CD4-positive, alpha-beta T cell treated with Interleukin-4 for 1 hour (primary cell): ENCODE results near the gene GJB2.
A peak's percentile ranks its signal among the peaks of the same experiment; 100 is the strongest.

Experiments
- DNase-seq, 2 donors: peaks; one replicate each; pipeline ENCODE4 v3.0.0-alpha.2; 2020 to 2022

GJB2 gene

DNA sequence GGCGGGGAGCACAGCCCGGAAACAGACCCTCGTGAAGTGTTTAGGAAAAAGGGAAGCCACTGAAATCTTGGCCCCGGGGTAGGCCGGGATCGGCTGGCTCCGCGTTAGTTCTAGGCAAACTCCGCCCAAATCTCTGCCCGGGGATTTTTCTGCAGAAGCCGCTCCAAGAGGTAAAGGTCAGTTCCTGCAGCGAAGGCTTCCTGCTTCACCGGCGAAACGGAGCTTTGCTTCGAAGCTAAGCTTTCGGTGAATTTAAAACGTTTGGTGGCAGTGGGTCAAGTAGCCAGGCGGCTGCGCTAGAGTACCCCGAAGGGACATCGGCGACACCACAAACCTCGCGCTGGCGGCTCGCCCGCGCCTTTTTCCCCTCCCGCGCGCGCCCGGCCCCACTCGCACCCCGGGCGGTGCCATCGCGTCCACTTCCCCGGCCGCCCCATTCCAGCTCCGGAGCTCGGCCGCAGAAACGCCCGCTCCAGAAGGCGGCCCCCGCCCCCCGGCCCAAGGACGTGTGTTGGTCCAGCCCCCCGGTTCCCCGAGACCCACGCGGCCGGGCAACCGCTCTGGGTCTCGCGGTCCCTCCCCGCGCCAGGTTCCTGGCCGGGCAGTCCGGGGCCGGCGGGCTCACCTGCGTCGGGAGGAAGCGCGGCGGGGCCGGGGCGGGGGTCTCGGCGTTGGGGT, 441 bp downstream of the GJB2 start:
- no peak for DNase-seq

- no peak for DNase-seq
These were observed 1.2 kb downstream of the GJB2 start for GRCh38 chr13:20191311-20192157.

- DNase-seq, result no peak
These were observed 2.0 kb downstream of the GJB2 start for GRCh38 chr13:20190481-20191310.

DNA sequence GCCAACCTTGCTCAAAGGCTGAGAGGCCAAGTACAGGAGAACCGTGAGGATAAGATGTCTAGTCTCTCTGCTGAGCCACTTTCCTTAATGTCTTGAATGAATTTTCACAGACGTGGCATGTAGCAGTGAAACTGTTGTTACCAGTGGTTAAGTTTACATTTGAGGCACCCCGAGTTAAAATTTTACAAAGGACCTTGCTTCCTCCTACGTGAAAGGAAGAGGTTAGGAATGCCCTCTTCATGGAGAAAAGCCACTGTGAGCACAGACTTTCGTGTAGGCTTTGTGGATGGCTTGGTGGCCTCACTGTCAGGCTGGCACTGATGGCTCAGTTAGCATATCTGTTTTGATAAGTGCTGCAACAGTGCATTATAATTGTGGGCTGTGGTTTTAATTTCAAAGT, 2.7 kb downstream of the GJB2 start:
- no peak for DNase-seq

GRCh38 chr13:20188667-20189553, 3.8 kb downstream of the GJB2 start:
- DNase-seq, result peak in 1 of 2 donors; percentile 57

GRCh38 chr13:20186771-20187170, 6.0 kb downstream of the GJB2 start:
- no peak for DNase-seq

DNA sequence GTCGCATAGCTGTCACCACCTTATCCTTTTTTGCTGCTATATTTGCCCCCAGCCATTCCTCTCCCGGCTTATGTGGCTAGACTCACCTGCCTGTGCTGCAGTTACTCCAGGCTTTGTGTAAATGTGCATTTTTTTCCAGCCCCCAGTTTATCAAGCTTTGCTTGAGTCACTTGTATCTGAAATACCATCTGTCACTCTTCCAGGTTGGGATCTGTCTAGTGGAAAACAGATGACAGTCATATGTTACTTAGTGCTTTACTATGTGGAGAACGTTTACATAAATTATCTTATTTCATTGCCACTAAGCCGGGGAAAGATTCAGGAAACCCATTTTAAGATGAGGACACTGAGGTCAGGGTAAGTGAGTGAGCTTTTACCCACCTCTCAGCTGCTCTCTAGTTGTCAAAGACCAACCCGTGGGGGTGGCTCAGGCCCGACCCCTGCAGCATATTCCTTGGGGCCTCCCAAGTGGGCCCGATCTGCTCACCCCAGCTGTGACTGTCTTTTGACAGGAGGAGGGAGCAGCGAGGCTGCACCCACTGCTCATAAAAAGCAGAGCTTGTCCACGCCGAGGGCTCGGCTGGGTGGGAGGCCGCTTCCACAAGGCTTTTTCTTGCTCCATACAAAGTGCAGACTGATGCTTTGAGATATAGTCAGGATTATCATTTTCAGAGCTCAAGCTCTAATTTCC, 7.2 kb downstream of the GJB2 start:
- DNase-seq, result no peak

DNA sequence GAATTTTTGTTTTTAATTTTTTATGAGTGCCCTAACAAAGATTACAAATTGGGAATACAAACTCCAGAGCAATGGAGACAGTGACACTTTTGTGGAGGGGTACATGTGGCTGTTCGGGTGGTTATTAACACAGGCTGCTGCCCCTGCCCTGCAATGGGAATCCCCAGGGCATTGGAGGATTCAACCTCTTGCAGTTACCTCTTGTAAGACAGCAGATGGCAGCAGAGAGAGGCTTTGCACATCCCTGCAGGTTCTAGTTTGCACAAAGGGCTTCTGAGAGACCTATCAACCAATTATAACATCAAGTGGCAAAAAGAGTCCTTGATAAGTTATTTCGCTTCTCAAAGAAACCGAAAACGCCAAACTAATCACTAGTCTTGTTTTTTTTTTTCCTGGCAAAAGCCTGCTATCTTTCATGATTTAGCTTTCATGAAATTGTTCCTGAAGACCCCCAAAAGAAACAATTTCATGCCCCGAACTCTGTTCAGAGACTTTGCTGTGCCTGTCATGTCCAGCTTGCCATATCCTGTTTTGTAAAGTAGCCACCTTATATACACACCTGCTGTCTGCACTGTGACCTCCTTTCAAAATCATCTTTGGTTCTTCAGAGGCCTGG, 10.4 kb downstream of the GJB2 start:
- peak; percentile 70 to 77 for DNase-seq

DNA sequence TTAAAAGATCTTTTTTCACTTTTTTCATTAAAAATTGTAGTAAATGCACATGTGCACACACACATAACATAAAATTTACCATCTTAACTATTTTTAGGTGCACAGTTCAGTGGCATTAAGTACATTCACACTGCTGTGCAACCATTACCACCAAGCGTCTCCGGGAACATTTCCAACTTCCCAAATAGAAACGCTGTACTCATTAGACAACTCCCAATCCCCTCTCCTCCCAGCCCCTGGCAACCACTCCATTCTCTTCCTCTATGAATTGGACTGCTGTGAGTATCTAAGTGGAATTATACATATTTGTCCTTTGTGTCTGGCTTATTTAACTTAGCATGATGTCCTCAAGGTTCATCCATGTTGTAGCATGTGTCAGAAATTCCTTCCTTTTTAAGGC, 11.6 kb downstream of the GJB2 start:
- DNase-seq, result no peak

DNA sequence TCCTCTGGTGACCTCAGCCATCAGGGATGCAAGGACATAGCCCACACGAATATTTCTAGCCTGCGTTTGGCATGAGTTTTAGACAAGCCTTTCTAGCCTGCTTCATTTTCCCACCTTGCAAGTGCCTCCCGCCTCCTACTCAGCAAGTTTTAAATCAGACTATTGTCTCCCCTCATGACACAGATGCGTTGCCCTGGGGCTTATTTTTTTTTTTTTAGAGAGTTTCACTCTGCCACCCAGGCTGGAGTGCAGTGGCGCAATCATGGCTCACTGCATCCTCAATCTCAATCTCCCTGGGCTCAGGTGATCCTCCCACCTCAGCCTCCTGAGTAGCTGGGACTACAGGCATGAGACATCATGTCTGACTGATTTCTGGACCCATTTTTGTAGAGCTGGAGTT, 14.6 kb downstream of the GJB2 start:
- no peak for DNase-seq

DNA sequence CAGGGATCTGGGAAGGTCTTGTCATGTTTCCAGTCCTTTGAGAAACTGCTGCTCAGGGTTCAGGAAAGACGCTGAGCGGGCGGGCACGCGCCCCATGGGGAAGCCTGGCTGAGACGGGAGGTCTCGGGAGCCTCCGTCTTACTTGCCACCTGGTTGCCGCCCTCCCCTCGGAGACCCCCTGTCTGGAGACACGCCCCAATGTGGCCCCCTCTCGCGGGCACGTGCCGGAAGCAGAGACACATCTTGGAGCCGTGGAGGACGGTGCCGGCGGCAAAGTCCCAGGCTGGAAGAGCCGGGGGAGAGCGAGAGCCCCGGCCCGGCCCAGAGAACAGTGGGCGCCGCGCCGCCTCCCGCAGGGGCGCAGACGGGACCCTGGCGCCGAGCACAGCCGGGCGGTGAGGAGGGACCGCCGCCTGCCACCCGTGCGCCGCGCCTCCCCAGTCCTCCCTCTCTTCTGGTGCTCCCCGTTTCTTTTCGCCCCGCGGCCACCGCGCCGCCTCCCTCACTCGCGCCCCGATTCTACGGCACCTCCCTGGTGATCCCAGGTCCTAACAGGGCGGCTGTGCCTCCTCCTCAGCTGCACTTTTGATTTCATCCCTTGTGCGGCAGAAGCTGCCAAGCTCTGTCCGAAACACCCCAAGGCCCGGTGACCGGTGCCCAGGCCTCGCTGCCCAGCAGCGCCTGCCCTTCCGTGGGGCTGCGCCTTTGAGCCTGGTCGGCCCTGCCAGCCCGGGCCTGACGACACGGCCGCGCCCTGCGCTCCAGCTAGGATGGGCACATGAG, 15.5 kb downstream of the GJB2 start:
- DNase-seq, result no peak

- DNase-seq, result no peak
These were observed 16.7 kb downstream of the GJB2 start for GRCh38 chr13:20175907-20176652.

GRCh38 chr13:20175406-20175794, 17.3 kb downstream of the GJB2 start:
- DNase-seq, result no peak

DNA sequence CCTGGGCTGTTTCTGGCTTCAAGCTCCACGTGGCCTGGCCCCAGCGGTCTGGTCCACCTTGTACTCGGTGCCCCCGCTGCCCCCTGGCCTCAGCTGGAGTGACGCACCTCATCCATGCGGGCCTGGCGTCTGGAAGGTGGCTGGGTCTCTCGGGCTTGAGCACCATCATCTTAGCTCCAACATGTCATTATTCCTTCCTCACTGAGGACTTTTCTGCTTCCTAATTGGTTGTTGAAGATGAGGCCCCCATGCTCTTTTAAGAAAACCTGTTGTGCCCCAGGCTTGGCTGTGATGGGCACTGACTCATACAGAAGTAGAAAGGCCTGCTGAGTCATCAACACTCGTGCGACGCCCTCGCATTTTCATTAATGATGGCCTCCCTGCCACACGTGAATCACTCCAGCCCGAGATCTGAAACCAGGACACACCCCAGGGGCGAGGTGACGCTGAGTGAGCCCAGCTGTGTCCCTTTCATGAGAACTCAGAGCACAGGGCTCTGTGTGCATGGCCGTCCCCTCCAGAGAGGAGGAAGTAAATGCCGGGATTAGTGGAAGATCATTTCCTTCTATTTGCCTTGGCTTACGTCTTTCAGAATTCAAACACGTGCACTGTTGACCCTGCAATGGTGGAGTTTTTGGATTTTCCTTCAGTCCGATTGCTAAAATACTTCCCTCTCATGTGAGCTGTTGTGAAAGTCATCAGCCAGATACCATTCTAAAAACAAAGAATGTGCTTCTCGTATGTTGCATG, 17.9 kb downstream of the GJB2 start:
- peak; percentile 29 to 86 for DNase-seq

- no peak for DNase-seq
These were observed 19.5 kb downstream of the GJB2 start for GRCh38 chr13:20173116-20173746.

DNA sequence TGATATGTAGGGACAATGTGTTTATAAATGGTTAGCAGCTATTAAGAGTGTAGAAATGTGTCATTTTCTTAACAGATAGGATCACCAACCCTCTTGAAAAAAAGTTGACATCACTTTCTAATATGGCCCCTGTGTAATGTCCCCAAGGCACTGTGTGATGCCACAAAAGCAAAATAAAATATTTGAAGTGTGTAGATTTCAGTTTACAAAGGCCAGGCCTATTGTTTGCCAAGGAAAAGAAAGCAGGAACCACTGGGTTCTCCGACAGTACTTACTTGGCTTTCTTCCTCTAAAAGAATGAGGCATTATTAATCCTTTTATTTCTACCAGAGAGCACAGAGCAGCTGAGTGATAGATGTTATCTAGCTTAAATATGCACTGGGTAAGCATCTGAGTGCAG, 21.4 kb downstream of the GJB2 start:
- no peak for DNase-seq

DNA sequence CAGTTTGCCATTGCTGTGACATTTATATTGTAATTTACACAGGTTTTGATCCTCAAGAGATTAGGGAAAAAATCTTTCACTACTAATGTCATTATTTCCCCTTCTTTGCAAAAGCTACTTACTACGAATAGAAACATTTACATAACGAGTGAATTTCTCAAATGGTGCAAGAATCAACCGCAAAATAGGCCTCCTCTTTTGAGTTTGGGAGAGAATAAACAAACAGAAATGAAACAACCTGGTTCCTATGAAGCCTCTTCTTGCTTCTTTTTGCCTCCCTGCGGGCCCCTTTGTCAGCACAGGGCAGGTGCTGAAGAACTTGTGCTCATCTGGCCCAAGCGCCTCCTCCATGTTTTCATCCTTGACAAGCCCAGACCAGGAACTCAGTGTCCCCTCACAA, 21.8 kb downstream of the GJB2 start:
- no peak for DNase-seq

GRCh38 chr13:20168396-20168795, 24.3 kb downstream of the GJB2 start:
- DNase-seq, result no peak
